ENCODE data around the gene TMEM132A.
A peak's percentile ranks its signal among the peaks of the same experiment; 100 is the strongest.

Gene TMEM132A

DNA sequence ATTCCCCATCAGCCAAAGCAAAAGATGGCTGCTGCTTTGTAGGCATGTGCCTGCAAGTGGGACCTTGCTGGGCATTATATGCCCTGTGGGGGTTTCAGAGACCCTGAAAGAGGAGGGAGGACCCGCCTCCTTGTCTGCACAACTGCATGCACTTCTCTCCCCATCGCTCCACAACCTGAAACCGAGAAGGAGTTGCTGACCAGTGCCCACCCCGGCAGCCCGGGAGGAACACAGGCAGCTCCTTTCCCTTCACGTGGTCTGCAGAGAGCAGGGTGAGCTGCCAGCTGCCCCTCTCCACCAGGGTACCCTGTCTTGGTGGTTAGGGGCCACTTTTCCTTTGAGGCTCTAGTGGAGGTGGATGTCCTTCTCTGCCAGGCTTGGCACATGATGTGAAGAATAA, 1.4 kb upstream of the TMEM132A start:
- DNase-seq = no peak

DNA sequence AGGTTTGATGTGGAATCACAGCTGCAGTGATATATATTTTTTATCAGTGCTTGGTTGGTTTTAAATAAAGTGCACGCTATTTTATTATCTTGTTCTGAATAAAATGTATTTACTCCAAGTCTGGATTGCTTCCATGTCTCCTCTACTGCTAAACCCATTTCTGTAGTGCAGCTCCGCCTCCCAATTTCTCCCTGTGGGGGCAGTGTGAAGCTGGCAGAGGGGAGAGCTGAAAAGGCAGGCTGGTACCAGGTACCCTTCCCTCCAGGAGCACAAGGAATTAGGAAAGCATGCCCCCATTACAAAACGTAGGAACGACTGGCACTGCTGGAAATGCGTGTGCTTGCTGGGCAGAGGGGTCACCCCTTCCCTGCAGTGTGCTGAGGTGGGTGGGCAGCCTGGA, 934 bp upstream of the TMEM132A start:
- DNase-seq = peak; percentile 23

DNA sequence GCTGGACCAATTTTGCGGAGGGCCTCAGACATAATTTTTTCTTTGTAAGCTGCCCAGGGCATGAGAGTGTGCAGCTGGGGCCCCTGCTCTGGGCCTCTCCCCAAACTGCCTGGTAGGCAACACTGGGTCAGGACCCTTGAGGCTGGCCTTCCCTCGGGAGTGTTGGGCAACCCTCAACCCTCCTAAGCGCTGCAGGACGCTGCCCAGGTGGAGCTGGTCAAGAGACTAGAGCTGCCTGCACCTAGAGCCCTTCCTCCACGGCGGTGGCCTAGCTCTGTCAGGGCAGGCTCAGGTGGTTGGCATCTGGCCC, 505 bp upstream of the TMEM132A start:
- DNase-seq = no peak

DNA sequence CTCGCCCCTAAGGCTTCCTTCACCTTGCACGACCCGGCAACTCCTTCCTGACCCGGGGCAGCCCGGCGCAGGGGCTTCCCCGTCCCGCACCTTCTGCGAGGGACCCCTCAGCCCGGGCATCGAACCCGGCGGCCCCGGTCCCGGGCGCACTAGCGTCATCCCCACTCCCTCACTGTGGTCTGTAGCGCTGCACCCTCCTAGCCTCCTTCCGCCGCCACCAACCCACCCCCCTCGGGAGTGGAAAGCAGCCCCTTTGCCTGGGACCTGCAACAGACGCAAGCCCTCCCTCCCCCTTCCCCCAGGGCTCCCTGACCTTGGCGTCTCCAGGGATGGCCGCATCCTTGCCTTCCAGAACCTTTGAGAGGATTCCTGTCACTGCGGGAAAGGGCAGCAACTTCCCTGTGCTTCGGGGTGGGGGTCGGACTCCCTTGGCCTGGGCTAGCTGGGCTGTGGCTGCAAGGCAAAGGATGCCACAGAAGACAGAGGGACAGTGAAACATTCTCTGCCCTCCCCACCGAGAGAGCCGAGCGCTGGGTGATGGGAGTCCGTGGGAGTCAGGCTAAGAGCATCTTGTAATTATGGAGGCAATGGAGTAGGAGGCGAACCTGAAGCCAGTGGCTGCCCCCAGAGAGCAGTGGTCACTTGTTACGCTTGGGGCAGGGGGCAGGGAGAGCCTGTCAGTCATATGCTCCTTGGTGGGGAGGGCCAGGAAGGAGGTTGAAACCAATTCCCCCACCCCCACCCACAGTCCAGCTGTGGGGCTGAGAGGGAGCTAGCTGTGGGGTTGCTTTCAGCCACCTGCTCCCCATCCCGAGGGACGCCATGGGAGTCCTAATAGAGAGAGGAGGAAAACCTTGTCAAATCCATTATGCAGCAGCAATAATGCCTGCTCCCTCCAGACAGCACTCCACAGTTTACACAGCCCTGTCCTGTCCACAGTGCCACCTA, 920 bp downstream of the TMEM132A start:
- peak; percentile 92 for DNase-seq

DNA sequence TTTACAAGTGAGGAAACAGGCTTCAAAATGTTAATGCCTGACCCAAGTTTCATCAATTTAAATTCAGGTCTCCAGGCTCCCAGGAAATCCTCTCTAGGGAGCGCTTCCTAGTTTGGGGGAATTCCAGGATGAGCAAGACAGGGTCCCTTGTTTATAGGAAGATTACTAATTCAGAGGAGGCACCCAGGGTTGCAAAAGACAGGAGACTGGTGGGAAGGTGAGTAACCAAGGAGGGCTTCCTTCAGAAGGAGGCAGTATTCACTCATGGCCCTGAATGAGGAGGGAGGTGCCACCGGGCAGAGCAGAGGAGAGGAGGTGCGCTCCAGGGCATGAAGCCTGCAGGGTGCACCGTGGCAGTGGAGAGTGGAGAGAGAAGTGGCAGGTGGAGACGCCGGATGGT, 1.6 kb downstream of the TMEM132A start:
- DNase-seq = peak; percentile 65

DNA sequence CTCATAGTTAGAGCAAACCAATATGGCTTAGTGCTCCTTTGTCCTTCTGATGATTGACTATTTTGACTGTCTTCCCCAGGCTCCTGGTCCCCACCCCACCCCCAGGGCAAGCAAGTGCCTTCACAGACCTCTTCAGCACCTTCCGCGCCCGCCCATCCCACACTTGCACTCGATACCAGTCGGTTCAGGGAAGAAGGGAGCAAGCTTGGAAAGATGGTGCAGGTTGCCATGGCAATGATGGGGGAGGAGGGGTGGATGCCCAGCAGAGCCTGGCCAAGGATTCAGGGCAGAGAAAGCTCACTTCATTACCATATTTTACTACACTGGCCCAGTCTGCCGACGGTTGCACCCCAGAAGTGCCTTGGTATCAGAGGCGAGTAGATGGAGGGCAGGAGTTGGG, 2.2 kb downstream of the TMEM132A start:
- peak; percentile 21 for DNase-seq

DNA sequence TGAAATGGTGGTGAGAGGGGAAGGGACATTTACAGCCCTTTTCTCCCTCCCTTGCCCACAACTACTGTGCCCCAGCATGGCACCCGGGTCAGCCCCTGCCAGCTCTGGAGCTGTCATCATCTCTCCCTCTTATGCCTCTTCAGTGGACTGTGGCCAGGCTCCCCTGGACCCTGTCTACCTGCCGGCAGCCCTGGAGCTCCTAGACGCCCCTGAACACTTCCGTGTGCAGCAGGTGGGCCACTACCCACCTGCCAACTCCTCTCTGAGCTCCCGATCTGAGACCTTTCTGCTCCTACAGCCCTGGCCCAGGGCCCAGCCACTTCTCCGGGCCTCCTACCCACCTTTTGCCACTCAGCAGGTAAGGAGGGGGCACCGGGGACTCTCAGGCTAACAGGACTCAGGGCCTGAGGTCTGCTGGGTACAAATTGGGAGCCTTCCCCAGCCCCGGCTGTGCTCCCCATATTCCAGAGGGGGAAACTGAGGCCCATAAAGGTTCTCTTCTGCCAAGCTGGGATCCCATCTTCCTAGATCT, 2.9 kb downstream of the TMEM132A start:
- no peak for DNase-seq

DNA sequence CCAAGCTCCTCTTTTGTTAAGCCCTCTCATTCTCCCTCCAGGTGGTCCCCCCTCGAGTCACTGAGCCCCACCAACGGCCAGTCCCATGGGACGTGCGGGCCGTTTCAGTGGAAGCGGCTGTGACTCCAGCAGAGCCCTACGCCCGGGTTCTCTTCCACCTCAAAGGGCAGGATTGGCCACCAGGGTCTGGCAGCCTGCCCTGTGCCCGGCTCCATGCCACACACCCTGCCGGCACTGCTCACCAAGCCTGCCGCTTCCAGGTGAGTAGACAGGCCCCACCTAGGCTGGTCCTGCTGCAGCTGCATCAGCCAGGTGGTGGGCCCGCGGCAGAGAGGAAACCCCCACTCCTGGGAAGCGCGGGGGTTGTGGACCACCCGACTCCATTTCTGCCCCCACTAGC, 3.3 kb downstream of the TMEM132A start:
- no peak for DNase-seq

DNA sequence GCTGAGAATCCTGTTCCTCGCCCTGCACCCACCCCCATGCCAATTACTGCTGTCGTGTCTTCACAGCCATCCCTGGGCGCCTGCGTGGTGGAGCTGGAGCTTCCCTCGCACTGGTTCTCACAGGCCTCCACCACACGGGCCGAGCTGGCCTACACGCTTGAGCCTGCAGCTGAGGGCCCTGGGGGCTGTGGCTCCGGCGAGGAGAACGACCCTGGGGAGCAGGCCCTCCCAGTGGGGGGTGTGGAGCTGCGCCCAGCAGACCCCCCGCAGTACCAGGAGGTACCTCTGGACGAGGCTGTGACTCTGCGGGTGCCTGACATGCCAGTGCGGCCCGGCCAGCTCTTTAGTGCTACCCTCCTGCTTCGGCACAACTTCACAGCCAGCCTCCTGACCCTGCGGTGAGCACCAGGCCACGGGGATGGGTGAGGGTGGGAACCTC, 4.3 kb downstream of the TMEM132A start:
- DNase-seq = no peak

DNA sequence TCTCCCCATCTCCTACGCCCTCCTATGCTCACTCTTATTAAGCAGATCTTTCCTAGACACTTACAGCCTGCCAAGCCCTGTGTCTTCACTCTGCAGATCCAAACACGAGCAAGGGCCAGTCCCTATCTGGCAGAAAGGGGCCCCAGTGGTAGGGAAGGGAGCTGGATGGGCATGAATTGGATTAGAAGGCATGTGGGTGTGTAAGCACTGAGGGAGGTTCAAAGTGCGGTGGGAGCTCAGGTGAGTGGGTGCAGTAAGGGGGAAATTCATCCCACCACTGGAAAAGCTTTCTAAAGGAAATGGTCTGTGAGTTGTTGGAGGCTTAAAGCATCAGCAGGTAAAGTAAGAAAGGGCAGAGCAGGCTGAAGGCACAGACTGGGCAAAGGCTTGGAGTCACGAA, 5.5 kb downstream of the TMEM132A start:
- DNase-seq = no peak

DNA sequence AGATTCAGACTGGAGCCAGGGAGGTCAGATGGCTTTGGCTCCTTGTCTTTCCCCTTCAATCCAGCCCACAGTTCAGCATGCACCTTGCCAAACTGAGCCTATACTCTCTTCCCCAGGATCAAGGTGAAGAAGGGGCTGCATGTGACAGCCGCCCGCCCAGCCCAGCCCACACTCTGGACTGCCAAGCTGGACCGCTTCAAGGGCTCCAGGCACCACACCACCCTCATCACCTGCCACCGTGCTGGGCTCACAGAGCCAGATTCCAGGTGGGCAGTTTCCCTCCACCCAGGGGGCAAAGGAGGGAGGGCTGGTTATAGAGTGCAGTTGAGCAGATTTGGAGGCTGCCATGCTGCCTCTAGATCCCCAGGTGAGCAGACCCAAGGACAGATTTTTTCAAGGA, 6.1 kb downstream of the TMEM132A start:
- no peak for DNase-seq

DNA sequence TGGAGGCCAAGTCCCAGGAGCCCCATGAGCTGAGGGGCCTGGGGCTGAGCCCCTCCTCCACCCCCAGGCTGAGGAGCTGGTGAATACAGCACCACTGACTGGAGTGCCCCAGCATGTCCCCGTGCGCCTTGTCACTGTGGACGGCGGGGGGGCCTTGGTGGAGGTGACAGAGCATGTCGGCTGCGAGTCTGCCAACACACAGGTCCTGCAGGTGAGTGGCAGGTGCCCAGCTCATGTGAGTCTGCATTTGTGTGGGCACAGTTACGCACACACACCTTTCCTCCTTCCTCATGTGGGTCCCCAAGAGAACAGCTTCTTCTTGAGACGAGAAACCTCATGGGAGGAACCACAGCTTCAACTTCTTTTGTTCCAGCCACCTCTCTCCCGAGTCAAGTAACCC, 7.7 kb downstream of the TMEM132A start:
- DNase-seq = no peak

DNA sequence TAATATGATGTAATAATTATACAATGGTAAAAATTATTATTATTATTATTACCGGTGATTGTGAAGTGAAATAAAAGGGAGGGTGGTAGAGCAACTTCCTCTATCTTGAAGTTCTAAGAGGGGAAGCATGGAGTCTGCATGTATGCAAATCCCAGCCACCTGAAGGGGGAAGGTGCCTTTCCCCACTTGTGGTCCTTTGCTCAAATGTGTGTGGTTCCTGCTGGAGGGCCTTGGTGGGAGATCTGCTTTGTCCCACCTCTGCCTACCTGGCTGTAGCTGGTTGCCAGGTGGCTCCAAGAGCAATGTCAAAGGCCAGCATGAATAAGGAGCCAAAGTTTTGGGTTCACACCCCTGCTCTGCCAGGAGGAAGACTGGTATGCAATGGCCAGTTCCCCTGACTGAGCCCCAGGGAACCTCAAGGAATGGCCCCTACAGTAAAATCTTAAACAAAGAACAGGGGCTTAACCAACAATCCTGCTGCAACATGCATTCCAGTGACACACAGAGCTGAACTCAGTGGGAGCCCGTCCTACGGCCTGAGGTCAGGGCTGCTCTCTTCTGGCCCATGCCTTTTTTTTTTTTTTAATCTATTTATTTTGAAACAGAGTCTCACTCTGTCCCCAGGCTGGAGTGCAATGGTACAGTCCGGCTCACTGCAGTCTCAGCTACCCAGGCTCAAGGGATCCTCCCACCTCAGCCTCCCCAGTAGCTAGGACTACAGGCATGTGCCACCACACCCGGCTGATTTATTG, 8.5 kb downstream of the TMEM132A start:
- no peak for DNase-seq

DNA sequence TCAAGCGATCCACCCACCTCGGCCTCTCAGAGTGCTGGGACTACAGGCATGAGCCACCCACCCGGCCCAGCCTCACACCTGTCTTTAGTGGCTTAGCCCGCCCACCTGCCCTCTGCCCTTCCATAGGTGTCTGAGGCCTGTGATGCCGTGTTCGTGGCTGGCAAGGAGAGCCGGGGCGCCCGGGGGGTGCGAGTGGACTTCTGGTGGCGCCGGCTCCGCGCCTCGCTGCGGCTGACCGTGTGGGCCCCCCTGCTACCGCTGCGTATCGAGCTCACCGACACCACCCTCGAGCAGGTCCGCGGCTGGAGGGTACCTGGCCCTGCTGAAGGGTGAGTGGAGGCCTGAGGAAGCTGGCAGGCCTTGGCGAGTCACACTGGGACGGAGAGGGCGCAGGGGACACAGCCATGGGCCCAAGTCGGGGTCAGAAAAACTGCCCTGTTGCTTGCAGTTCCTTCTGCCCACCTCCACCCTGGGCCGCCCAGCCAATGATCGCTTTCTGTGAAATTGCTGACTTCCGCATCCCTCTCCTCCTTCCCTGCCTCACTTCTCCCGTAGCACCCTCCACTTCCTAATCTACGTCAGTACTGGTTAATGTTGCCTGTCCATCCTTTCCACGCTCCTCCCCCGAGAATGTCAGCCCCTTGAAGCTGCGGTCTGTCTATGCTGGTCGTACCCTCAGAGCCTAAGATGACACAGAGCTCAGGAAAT, 9.3 kb downstream of the TMEM132A start:
- DNase-seq = no peak

DNA sequence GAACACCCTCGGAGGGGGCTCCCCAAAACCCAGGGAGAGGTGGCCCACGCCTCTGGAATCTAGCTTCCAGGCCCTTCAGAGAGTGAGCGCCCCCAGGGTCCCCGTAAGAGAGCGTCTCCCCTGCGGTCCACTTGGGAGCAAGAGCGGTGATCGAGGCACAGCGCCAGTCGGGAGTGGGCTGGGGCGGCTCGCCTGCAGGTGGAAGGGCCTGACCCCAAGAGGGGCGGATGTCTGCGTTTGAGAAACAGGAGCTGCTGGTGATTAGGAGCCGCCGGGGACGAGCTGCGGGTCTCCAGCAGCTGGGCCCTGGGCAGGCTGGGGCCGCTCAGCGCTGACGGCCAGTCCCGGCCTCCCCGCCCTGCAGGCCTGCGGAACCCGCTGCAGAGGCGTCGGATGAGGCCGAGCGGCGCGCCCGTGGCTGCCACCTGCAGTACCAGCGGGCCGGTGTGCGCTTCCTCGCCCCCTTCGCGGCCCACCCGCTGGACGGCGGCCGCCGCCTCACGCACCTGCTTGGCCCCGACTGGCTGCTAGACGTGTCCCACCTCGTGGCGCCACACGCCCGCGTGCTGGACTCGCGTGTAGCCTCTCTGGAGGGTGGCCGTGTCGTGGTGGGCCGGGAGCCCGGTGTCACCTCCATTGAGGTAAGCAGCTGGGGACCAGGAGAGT, 10.0 kb downstream of the TMEM132A start:
- DNase-seq = no peak

DNA sequence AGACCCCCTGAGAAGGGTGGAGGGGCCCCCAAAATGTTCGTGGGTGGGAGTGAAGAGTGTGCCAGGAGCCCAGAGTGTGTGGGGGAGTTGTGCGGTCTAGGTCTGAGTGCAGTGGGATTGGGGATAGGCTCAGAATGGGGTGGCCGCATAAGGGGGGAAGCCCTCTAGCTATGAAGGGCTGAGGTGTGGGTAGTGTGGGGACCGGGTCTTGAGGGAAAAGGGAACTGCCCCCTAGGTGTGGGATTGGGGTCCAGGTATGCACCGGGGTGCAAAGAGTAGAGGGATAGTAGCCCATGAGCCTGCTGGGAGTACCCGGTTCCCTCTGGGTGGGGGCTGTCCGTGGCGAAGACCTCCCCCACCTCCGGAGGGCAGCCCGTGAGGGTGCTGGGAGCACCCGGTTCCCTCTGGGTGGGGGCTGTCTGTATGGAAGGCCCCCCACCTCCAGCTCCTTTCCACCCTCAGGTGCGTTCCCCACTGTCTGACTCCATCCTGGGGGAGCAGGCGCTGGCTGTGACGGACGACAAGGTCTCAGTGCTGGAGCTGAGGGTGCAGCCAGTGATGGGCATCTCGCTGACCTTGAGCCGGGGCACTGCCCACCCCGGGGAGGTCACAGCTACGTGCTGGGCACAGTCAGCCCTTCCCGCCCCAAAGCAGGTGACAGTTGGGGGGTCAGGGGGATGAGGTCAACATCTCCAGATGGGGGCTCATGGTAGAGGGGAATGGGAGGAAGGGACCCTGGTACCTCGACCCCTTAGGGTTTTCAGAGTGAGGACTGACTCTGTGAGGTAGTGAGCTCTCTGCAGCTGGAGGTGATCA, 10.7 kb downstream of the TMEM132A start:
- no peak for DNase-seq

DNA sequence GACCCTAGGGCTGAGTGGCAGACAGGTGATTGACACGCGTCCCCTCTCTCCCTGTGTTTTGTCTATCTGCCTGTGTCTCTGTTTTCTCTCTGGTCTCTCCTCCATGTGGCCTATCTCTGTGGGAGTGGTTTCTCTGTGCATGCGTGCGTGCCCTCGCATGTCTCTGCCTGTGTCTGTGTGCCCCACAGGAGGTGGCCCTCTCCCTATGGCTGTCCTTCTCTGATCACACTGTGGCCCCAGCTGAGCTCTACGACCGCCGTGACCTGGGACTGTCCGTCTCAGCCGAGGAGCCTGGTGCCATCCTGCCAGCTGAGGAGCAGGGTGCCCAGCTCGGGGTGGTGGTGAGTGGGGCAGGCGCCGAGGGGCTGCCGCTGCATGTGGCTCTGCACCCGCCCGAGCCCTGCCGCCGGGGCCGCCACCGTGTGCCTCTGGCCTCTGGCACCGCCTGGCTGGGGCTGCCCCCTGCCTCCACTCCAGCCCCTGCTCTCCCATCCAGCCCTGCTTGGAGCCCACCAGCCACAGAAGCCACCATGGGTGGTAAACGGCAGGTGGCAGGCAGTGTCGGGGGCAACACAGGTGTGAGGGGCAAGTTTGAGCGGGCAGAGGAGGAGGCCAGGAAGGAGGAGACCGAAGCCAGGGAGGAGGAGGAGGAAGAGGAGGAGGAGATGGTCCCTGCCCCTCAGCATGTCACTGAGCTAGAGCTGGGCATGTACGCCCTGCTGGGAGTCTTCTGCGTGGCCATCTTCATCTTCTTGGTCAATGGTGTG, 11.6 kb downstream of the TMEM132A start:
- DNase-seq = no peak

DNA sequence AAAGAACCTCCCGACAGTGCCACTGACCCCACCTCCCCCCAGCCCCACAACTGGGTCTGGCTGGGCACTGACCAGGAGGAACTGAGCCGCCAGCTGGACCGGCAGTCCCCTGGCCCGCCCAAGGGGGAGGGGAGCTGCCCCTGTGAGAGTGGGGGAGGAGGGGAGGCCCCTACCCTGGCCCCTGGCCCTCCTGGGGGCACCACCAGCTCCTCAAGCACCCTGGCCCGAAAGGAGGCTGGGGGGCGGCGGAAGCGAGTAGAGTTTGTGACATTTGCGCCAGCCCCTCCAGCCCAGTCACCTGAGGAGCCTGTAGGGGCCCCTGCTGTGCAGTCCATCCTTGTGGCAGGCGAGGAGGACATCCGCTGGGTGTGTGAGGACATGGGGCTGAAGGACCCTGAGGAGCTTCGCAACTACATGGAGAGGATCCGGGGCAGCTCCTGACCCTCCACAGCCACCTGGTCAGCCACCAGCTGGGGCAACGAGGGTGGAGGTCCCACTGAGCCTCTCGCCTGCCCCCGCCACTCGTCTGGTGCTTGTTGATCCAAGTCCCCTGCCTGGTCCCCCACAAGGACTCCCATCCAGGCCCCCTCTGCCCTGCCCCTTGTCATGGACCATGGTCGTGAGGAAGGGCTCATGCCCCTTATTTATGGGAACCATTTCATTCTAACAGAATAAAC, 12.3 kb downstream of the TMEM132A start:
- DNase-seq = no peak

DNA sequence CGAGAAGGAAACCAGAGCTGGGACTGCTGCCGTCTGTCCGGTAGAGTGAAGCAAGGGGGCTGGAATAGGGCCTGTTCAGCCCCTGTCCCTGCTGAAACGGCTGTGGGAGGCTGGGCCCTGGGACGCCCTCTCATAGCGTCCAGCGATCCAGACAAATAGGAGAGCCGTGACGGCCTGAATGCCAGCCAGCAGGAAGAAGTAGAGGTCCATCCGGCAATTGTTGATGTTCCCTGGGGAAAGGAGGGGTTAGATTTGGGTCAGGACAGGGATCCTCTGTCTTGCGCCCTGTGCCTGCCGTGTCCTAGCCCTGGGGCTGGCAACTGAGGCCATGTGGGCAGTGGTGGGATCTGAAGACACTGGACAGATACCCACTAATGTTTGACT, 12.9 kb downstream of the TMEM132A start:
- no peak for DNase-seq

DNA sequence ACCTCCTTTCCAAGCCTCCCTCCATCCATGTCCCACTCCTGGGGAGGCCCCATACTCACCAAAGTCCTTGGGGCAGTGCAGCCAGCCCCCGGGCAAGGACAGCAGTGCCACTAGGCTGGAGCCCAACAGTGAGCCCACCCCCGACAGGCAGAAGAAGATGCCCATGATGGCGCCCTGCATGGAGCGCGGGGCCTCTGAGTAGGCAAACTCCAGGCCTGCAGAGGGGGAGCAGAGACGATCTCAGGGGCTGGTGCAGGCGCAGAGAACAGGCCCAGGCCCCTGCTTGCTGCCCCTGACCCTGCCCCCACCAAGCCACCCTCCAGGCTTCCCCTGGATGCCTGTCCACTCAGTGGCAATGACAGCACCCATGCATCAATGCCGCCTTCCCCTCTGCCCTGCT, 13.6 kb downstream of the TMEM132A start:
- DNase-seq = no peak

DNA sequence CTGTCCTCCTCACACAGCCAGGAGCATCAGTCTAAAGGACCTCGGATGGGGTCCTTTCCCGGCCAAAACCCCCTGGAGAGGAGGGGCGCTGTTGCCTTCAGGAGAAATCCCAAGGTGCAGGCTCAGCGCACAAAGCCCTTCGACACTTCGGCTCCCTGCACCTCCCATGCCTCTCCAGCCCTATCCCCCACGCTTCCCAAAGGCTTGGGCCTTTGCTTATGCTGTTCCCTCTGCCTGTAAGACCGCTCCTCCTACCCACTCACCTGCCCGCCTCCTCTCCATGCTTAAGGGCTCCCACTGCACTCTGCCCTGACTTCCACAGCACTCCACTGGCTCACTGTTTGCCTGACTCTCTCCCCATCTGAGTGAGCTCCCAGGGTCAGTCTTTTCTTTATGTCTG, 14.2 kb downstream of the TMEM132A start:
- DNase-seq = no peak
